Hepatocyte (in vitro differentiated cells): ENCODE data around the gene GUCA1A.

Experiments used
- EZH2 ChIP-seq: fragments of 200-600 bp; sonication (generic); IDR thresholded peaks from 2 replicates; pipeline ENCODE4 v1.6.1; 2016; ENCODE audit warnings: antibody characterized with exemption, mild to moderate bottlenecking, borderline replicate concordance
- TF ChIP-seq, protein P1 (sequence below): fragments of 200-600 bp; sonication (generic); IDR thresholded peaks from 2 replicates; pipeline ENCODE4 v1.5.1; 2016; ENCODE audit warnings: antibody characterized with exemption, mild to moderate bottlenecking; ENCODE audit not compliant: poor library complexity

DNA sequence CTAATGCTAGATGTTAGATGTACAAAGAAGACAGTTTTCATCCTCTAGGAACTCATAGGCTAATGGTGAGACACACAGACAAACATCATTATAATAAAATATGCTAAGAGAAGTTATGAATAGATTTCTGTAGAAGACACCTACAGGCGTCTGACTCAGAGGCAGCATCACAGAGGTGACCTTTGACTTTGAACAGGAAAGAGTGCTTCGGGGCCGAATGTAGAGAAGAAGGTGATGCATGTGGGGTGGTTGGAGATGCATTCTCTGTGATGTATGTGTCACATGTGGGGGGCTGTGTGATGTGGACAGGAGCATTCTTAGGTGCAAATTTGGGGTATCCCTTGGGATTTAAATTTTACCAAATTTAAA, 6.8 kb downstream of the GUCA1A start:
- TF ChIP-seq, protein P1, sequence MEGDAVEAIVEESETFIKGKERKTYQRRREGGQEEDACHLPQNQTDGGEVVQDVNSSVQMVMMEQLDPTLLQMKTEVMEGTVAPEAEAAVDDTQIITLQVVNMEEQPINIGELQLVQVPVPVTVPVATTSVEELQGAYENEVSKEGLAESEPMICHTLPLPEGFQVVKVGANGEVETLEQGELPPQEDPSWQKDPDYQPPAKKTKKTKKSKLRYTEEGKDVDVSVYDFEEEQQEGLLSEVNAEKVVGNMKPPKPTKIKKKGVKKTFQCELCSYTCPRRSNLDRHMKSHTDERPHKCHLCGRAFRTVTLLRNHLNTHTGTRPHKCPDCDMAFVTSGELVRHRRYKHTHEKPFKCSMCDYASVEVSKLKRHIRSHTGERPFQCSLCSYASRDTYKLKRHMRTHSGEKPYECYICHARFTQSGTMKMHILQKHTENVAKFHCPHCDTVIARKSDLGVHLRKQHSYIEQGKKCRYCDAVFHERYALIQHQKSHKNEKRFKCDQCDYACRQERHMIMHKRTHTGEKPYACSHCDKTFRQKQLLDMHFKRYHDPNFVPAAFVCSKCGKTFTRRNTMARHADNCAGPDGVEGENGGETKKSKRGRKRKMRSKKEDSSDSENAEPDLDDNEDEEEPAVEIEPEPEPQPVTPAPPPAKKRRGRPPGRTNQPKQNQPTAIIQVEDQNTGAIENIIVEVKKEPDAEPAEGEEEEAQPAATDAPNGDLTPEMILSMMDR = no peak
- no peak for TF ChIP-seq EZH2
